ENCODE measurements around the gene KCNK3.

Gene KCNK3

GRCh38 chr2:26710743-26711456 lies 18.4 kb downstream of the KCNK3 start:
- no peaks in the 10 kb centered on the region for H3K4me1 ChIP-seq (ENCODE audit: low read depth, poor library complexity, severe bottlenecking)
- no peak overlapping the region for H3K4me2 ChIP-seq
- H3K36me3 ChIP-seq (ENCODE audit: insufficient read depth): no peaks in the 10 kb centered on the region
- no peak overlapping the region for H2AFZ ChIP-seq (ENCODE audit: low read depth)
- no peaks in the 10 kb centered on the region for H4K20me1 ChIP-seq (ENCODE audit: insufficient read depth)
- no peak overlapping the region for H3K27ac ChIP-seq
- no peaks in the 10 kb centered on the region for H3K79me2 ChIP-seq (ENCODE audit: insufficient read depth, low read depth)
- H3K27me3 ChIP-seq (ENCODE audit: insufficient read depth, low read depth): peaks cover 17% of the 10 kb centered on the region
- TF ChIP-seq, protein P1, sequence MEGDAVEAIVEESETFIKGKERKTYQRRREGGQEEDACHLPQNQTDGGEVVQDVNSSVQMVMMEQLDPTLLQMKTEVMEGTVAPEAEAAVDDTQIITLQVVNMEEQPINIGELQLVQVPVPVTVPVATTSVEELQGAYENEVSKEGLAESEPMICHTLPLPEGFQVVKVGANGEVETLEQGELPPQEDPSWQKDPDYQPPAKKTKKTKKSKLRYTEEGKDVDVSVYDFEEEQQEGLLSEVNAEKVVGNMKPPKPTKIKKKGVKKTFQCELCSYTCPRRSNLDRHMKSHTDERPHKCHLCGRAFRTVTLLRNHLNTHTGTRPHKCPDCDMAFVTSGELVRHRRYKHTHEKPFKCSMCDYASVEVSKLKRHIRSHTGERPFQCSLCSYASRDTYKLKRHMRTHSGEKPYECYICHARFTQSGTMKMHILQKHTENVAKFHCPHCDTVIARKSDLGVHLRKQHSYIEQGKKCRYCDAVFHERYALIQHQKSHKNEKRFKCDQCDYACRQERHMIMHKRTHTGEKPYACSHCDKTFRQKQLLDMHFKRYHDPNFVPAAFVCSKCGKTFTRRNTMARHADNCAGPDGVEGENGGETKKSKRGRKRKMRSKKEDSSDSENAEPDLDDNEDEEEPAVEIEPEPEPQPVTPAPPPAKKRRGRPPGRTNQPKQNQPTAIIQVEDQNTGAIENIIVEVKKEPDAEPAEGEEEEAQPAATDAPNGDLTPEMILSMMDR (conservative IDR thresholded peaks at IDR 0.05; ENCODE audit: low read depth, low read length): no peak
- no peak overlapping the region for H3K9ac ChIP-seq
- H3K4me3 ChIP-seq (IDR thresholded peaks at IDR 0.05; ENCODE audit: insufficient read depth, low read depth, low read length): no peak overlapping the region

- no peak overlapping the region for H3K9ac ChIP-seq
- no peak overlapping the region for H3K4me3 ChIP-seq (IDR thresholded peaks at IDR 0.05; ENCODE audit: insufficient read depth, low read depth, low read length)
- no peak overlapping the region for H3K27ac ChIP-seq
- no peak overlapping the region for H3K4me2 ChIP-seq
- H3K27me3 ChIP-seq (ENCODE audit: insufficient read depth, low read depth): peaks cover 11% of the 10 kb centered on the region
- H3K4me1 ChIP-seq (ENCODE audit: low read depth, poor library complexity, severe bottlenecking): no peaks in the 10 kb centered on the region
- H4K20me1 ChIP-seq (ENCODE audit: insufficient read depth): no peaks in the 10 kb centered on the region
- no peaks in the 10 kb centered on the region for H3K79me2 ChIP-seq (ENCODE audit: insufficient read depth, low read depth)
- H3K36me3 ChIP-seq (ENCODE audit: insufficient read depth): no peaks in the 10 kb centered on the region
- TF ChIP-seq, protein P1 (conservative IDR thresholded peaks at IDR 0.05; ENCODE audit: low read depth, low read length): no peak
- H2AFZ ChIP-seq (ENCODE audit: low read depth): no peak overlapping the region
These were observed 19.1 kb downstream of the KCNK3 start for GRCh38 chr2:26711457-26712161.

DNA sequence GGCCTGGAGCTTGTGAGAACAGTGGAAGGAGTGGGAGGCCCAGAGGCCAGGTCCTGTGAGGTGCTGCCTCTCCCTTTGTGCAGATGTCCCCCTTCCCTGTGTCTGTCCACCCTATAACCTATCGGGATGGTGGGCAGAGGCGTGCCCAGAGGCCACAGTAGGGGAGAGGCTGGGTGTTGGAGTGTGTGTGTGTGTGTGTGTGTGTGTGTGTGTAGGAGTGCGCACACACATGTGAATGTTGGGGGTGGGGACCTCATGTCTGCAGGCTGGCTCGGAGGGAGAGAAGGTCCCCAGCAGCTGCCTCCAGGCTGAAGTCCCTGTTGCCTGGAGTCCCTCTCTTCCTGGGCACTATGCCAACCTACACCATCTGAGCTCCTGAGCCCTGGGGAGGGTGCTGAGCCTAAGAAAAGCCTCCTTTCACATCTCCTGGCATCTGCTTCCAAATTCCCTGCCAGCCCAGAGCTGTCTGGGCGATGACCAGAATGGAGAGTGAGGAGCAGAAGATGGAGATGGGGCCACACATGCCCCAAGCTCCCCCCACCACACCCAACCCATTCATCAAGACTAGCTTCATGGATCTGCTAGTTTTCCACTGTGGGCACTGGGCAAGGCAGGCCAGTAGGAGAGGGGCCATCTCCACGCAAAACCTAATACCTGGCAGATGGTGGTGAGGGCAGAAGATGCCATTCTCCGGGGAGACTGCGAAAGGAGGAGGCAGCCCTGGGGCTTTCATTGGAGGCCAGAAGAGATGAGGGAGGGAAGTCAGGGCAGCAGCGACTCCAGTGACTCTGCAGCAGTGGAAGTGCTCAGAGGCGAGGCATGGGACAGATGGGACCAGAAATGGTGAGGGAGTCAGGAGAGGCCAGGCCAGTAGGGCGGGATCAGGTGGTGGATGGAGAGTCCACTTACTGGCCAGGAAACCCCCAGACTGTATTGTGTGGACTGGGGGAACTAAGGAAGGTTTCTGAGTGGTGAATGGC lies 20.3 kb downstream of the KCNK3 start:
- no peak overlapping the region for H3K27ac ChIP-seq
- TF ChIP-seq, protein P1 (conservative IDR thresholded peaks at IDR 0.05; ENCODE audit: low read depth, low read length): no peak
- H3K4me2 ChIP-seq: no peak overlapping the region
- no peaks in the 10 kb centered on the region for H3K36me3 ChIP-seq (ENCODE audit: insufficient read depth)
- H3K27me3 ChIP-seq (ENCODE audit: insufficient read depth, low read depth): peaks cover 11% of the 10 kb centered on the region
- H2AFZ ChIP-seq (ENCODE audit: low read depth): no peak overlapping the region
- H4K20me1 ChIP-seq (ENCODE audit: insufficient read depth): no peaks in the 10 kb centered on the region
- no peaks in the 10 kb centered on the region for H3K4me1 ChIP-seq (ENCODE audit: low read depth, poor library complexity, severe bottlenecking)
- H3K79me2 ChIP-seq (ENCODE audit: insufficient read depth, low read depth): no peaks in the 10 kb centered on the region
- H3K9ac ChIP-seq: no peak overlapping the region
- no peak overlapping the region for H3K4me3 ChIP-seq (IDR thresholded peaks at IDR 0.05; ENCODE audit: insufficient read depth, low read depth, low read length)

- H3K27me3 ChIP-seq (ENCODE audit: insufficient read depth, low read depth): peaks cover 8% of the 10 kb centered on the region; the same call in 1 of the 2 replicates
- H3K9ac ChIP-seq: no peak overlapping the region
- H3K36me3 ChIP-seq (ENCODE audit: insufficient read depth): no peaks in the 10 kb centered on the region
- no peaks in the 10 kb centered on the region for H3K4me1 ChIP-seq (ENCODE audit: low read depth, poor library complexity, severe bottlenecking)
- no peak overlapping the region for H3K4me3 ChIP-seq (IDR thresholded peaks at IDR 0.05; ENCODE audit: insufficient read depth, low read depth, low read length)
- TF ChIP-seq, protein P1 (conservative IDR thresholded peaks at IDR 0.05; ENCODE audit: low read depth, low read length): no peak
- H3K79me2 ChIP-seq (ENCODE audit: insufficient read depth, low read depth): no peaks in the 10 kb centered on the region
- H3K4me2 ChIP-seq: no peak overlapping the region
- no peak overlapping the region for H3K27ac ChIP-seq
- H4K20me1 ChIP-seq (ENCODE audit: insufficient read depth): no peaks in the 10 kb centered on the region
- H2AFZ ChIP-seq (ENCODE audit: low read depth): no peak overlapping the region
These were observed 23.2 kb downstream of the KCNK3 start for GRCh38 chr2:26715528-26716270.

Data from KMS-11 (cell line).